ENCODE measurements around the gene MYD88. TPM values are rescaled to one million over a fixed set of nuclear protein-coding genes. Genes with fewer than 3 reads are reported as not detected.
A peak's percentile ranks its signal among the peaks of the same experiment; 100 is the strongest.

The MYD88 gene
- total RNA-seq, 2 donors from 2014 or later = 11.9 to 33.3 TPM

GRCh38 chr3:38115645-38116427 lies 22.6 kb upstream of the MYD88 start:
- Histone ChIP-seq H3K36me3 (replicated peaks in 1 of 2; ENCODE audit: insufficient read depth in 1 of 2, low read depth in 2 of 2) (no peaks in the 10 kb centered on the region), H3K4me3 (no peak overlapping the region), H3K27ac (no peak overlapping the region), H3K27me3 (no peaks in the 10 kb centered on the region), H3K9me3 (no peaks in the 10 kb centered on the region), H3K4me1 (no peaks in the 10 kb centered on the region)
- no peak for ATAC-seq
- DNase-seq = peak in 2 of 4 donors; percentile 2 to 7
- TF ChIP-seq POLR2A (IDR thresholded peaks at IDR 0.05) (no peak), CTCF (IDR thresholded peaks at IDR 0.05) (no peak)
- WGBS, 2 donors = 51% methylated on average over 9 of the region's 9 CpGs
- intact Hi-C loops (cut with DNase I) = no loop called here

- Histone ChIP-seq H3K27me3 (no peaks in the 10 kb centered on the region), H3K4me1 (no peaks in the 10 kb centered on the region), H3K9me3 (no peaks in the 10 kb centered on the region), H3K4me3 (no peak overlapping the region), H3K36me3 (replicated peaks in 1 of 2; ENCODE audit: insufficient read depth in 1 of 2, low read depth in 2 of 2) (peaks cover 0 to under 1% of the 10 kb centered on the region in 2 donors), H3K27ac (no peak overlapping the region)
- DNase-seq (peak in 3 of 4 donors; percentile 5 to 14 (median 12)), ATAC-seq (no peak)
- TF ChIP-seq CTCF (IDR thresholded peaks at IDR 0.05) (no peak), POLR2A (IDR thresholded peaks at IDR 0.05) (no peak)
- 78 to 83% methylated on average over 1 to 12 of the region's 12 CpGs for WGBS, 2 donors
- intact Hi-C loops (cut with DNase I) = no loop called here
Observed at GRCh38 chr3:38116471-38117162, 21.8 kb upstream of the MYD88 start.

GRCh38 chr3:38117163-38117716 lies 21.2 kb upstream of the MYD88 start:
- WGBS, 2 donors = 52 to 58% methylated on average over 8 to 10 of the region's 10 CpGs
- TF ChIP-seq POLR2A (IDR thresholded peaks at IDR 0.05) (no peak), CTCF (IDR thresholded peaks at IDR 0.05) (peak in 2 of 7 experiments; percentile 53 to 54)
- DNase-seq (peak; percentile 58 to 77 (median 68)), ATAC-seq (peak; percentile 83)
- peak overlapping the region in 1 of 4 donors; percentile 52 for H3K27ac ChIP-seq
- no peaks in the 10 kb centered on the region for H3K27me3 ChIP-seq
- H3K36me3 ChIP-seq (replicated peaks in 1 of 2; ENCODE audit: insufficient read depth in 1 of 2, low read depth in 2 of 2) = peaks cover 5 to 7% of the 10 kb centered on the region in 2 donors
- intact Hi-C loops (cut with DNase I) = no loop called here
- no peaks in the 10 kb centered on the region for H3K4me1 ChIP-seq
- H3K4me3 ChIP-seq = no peak overlapping the region
- no peaks in the 10 kb centered on the region for H3K9me3 ChIP-seq

- no peaks in the 10 kb centered on the region for H3K4me1 ChIP-seq
- intact Hi-C loops (cut with DNase I) = no loop called here
- H3K9me3 ChIP-seq = no peaks in the 10 kb centered on the region
- ATAC-seq (peak; percentile 77), DNase-seq (peak; percentile 65 to 77 (median 72))
- H3K36me3 ChIP-seq (replicated peaks in 1 of 2; ENCODE audit: insufficient read depth in 1 of 2, low read depth in 2 of 2) = peaks cover 9 to 10% of the 10 kb centered on the region in 2 donors
- peak overlapping the region in 1 of 4 donors; percentile 52 for H3K27ac ChIP-seq
- H3K27me3 ChIP-seq = no peaks in the 10 kb centered on the region
- no peak overlapping the region for H3K4me3 ChIP-seq
- peak; percentile 31 to 87 (median 70) for TF ChIP-seq CTCF (IDR thresholded peaks at IDR 0.05)
- TF ChIP-seq POLR2A (IDR thresholded peaks at IDR 0.05) = no peak
- WGBS, 2 donors = 48 to 68% methylated on average over 3 to 11 of the region's 11 CpGs
Observed at GRCh38 chr3:38117748-38118420, 20.6 kb upstream of the MYD88 start.
